Measurements from ENCODE around the gene KRT28.
A peak's percentile ranks its signal among the peaks of the same experiment; 100 is the strongest.
"Not testable (repeated sequence)": the region's sequence is repeated elsewhere in the genome, so short reads cannot be mapped to it uniquely, and the experiment has no call there.

Gene KRT28

DNA sequence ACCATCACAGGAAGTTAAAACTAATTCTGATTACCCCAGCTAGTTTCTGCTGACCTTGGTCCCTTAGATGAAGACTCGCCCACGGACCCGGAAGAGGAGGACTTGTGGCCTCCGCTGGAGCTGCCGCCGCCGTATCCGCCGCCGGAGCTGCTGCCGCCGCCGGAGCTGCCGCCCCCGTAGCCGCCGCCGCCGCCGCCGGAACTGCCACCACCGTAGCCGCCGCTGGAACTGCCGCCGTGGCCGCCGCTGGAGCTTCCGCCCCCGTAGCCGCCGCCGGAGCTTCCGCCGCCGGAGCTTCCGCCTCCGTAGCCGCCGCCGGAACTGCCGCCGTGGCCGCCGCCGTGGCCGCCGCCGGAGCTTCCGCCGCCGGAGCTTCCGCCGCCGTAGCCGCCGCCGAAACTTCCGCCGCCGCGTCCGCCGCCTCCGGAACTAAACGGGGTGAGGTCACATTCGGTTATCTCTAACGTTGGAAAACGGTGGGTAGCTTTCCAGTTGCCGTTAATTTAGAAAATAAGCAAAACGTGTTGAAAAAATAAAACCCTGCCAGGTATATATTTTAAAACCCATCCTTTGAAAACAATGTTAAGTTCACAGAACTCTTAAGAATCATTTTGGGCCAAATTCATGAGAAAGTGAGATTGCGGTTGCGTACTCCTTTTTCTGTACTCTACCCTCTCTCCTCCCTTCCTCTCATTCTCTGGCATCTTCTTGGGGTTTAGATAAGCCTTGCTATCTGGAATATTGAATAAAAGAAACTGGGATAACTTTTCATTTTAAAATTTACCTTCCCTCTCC, 19.2 kb upstream of the KRT28 start:
- peak; percentile 61 for DNase-seq (ENCODE audit: low spot score)

- no peak for DNase-seq (ENCODE audit: low spot score)
Observed at GRCh38 chr17:40818343-40818732, 18.6 kb upstream of the KRT28 start.

GRCh38 chr17:40817103-40817682, 17.4 kb upstream of the KRT28 start:
- no peak for DNase-seq (ENCODE audit: low spot score)

DNA sequence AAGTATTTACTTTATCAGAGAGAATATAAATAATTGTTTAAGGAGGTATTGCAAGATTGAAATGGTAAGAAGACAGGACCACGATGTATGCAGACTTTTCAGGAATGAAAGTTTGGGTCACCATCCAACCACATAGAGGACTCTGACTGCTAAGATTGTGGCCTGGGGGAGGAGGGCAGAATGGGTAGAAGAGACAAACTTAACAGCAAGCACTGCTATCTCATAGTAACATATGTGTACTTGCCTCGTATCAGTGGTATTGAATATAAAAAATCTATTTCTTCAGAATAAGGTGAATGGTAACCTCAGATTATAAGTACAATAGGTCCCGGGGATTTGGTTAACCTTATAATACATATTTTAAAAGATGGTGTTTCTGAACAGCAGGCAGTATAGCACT, 16.8 kb upstream of the KRT28 start:
- no peak for DNase-seq (ENCODE audit: low spot score)

GRCh38 chr17:40815381-40815780, 15.6 kb upstream of the KRT28 start:
- no peak for DNase-seq (ENCODE audit: low spot score)

DNA sequence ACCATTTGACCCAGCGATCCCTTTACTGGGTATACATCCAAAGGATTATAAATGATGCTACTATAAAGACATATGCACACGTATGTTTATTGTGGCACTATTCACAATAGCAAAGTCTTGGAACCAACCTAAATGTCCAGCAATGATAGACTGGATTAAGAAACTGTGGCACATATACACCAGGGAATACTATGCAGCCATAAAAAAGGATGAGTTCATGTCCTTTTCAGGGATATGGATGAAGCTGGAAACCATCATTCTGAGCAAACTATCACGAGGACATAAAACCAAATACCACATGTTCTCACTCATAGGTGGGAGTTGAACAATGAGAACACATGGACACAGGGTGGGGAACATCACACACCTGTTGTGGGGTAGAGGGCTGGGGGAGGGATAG, 14.9 kb upstream of the KRT28 start:
- not testable (repeated sequence) for DNase-seq (ENCODE audit: low spot score)

DNA sequence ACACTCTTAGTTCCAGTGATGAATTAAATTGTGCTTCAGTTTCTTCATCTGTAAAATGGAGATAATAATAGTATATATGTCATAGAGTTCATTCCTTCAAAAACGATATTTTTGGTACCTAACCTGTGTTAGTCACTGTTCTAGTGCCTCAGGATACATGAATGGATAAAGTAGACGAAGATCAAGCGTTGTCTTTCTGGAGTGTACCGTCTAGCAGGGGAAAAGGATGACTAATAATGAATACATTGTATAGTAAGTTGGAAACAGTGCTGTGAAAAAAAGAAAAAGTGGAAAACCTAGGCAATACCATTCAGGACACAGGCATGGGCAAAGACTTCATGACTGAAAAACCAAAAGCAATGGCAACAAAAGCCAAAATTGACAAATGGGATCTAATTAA, 14.0 kb upstream of the KRT28 start:
- DNase-seq (ENCODE audit: low spot score) = no peak

DNA sequence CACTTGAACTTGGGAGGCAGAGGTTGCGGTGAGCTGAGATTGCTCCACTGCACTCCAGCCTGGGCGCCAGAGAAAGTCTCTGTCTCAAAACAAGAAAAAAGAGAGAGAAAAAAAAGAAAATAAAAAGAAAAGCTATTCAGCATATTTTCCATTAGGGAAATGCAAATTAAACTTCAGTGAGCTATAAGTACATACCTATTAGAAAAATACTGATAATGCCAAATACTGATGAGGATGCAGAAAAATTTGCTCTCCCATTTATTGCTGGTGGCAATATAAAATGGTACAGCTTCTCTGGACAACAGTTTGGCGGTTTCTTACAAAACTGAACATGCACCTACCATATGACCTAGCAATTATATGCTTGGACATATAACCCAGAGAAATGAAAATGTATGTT, 12.9 kb upstream of the KRT28 start:
- no peak for DNase-seq (ENCODE audit: low spot score)

DNA sequence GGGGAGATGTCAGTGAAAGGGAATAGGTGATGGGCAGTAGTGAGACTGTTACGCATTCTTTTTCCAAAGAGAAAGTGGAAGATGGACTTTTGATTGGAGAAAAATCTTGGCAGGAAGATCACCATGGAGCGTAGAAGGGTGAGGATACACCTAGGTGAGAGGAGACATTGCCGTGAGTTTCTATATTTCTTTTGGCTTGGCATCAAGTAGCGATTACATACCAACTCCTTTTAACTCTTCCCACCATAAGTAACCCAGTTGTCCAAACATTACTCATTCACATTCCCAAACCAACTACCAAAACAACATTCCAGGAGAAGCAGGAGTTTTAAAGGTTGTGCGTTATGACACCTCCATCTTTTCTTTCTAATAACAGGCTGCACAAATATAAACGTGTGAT, 10.7 kb upstream of the KRT28 start:
- DNase-seq (ENCODE audit: low spot score) = peak; percentile 32

- no peak for DNase-seq (ENCODE audit: low spot score)
Observed at GRCh38 chr17:40809721-40810421, 10.1 kb upstream of the KRT28 start.

- DNase-seq (ENCODE audit: low spot score) = no peak
Observed at GRCh38 chr17:40806131-40806530, 6.4 kb upstream of the KRT28 start.

DNA sequence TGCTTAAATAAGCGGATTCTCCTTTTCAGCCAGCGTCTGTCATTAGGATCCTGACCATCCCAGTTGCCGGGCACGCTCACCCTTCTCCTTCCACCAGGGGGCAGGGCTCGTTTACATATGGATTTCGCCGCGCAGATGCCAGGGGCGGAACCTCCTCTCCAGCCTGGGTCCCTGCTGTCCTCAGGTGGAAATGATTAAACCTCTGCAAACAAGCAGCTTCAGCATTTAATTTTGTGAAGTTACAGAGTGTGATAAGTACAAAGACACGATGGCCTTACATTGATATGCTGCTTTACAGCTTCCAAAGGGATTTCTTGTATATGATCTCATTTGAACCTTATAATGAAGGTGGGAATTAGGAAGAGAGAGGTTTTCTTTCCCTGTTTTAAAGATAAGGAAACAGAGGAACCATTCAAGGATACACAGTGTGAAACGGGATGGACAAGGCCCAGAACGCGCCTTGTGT, 3.9 kb upstream of the KRT28 start:
- peak; percentile 78 for DNase-seq (ENCODE audit: low spot score)

DNA sequence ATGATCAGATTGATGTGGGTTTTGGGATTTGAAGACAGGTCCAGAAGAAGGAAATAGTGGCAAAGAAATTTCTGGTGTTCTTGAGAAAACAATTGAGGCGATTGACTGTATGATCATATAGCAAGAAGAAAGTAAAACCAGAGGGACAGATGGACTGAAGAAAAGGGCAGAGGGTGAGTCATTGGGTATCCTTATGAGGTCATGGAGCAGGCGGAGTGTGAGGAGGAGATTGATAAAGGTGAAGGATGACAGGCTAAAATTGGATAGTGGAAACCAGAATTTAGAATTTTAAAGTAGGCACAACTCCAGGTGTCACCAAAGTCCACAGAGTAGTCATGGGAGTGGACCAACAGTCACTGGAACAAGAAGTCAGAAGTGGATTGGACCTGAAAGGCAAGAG, 1.4 kb upstream of the KRT28 start:
- DNase-seq (ENCODE audit: low spot score) = no peak

DNA sequence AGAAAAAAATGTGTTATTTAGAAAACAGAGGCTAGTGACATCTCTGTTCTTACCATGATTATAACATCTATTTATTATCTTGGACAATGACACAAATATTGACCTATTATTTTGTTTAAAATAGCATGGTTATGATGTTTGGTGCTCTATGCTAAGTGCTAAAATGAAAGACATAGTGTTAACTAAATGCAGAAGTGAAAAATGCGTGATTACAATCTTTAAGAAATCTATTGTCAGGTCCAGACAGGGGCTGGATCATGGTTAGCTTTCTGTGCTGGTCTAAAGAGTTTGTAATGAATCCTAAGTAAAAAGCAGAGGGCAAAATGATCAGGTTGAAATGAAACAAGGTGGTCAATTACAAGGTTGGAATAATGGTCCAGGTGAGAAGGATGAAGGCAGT, 622 bp upstream of the KRT28 start:
- no peak for DNase-seq (ENCODE audit: low spot score)

DNA sequence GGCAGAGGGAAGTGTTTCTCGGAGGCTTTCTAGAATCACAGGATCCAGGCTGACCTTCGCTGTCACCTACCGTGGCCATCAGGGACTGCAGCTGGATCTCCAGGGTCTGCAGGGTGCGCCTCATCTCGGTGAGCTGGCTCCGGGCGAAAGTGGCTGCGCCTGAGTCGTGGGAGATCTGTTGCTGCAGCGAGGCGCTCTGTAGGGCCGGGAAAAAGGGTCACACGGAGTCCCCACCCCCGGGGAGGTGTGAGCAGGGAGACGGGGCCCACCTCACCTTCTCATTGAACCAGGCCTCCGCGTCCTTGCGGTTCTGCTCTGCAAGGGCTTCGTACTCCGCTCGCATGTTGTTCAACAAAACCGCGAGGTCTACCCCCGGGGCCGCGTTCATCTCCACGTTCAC, 2.9 kb downstream of the KRT28 start:
- DNase-seq (ENCODE audit: low spot score) = no peak

GRCh38 chr17:40795019-40795667, 4.6 kb downstream of the KRT28 start:
- no peak for DNase-seq (ENCODE audit: low spot score)

- DNase-seq (ENCODE audit: low spot score) = no peak
Observed at GRCh38 chr17:40794466-40794865, 5.3 kb downstream of the KRT28 start.

DNA sequence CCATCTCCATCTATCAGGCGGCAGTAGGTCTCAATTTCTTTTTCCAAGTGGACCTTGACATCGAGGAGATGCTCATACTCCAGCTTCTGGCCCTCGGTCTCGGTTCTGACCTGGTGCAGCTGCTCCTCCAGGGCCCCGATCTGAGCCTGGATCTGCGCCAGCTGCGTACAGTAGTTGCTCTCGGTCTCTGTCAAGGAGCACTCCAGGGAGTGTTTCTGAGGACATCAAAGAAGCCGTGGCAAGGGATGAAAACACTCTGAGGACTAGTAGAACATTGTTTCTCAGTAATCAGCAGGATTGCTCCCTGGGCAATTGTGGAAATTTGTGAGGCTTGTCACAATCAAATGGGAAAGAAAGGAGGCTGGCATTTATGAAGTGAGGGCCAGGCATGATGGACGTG, 5.9 kb downstream of the KRT28 start:
- no peak for DNase-seq (ENCODE audit: low spot score)

- peak; percentile 35 for DNase-seq (ENCODE audit: low spot score)
Observed at GRCh38 chr17:40791787-40792436, 7.8 kb downstream of the KRT28 start.

DNA sequence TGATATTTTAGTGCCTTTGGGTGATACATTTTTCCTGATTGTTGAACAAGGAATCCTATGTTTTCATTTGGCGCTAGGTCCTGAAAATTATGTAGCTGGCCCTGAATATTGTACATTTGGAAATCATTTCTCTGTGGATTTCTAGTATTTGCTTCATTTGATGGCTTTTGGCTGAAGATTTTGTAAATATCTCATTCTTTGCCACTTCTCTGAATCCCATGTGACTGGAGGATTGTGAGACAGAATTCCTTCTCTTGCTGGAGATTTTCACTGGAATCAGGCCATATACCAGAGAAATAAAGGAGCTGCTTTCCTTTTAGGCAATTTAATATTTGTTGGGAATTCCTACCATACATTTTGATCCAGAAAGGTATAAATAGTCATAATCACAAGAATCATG, 8.6 kb downstream of the KRT28 start:
- DNase-seq (ENCODE audit: low spot score) = no peak

GRCh38 chr17:40782450-40782849, 17.3 kb downstream of the KRT28 start, which contains the start of gene KRT27:
Gene KRT27 (minus strand): TSS chr17:40782550. CDS start chr17:40782493, 57 bp downstream.
- DNase-seq (ENCODE audit: low spot score) = no peak
